Measurements from ENCODE around the gene KCNQ5.

GRCh38 chr6:72916298-72916697 lies 294.4 kb downstream of the KCNQ5 start:
- TF ChIP-seq CTCF (IDR thresholded peaks at IDR 0.05; ENCODE audit: insufficient read depth, low read length, poor library complexity, severe bottlenecking) (no peak), EZH2phosphoT487 (conservative IDR thresholded peaks at IDR 0.05; ENCODE audit: low read length) (no peak)

Data from SU-DHL-6 (cell line).